ENCODE results near the gene NME9. TPM values are rescaled to one million over a fixed set of nuclear protein-coding genes. Genes with fewer than 3 reads are reported as not detected.
A peak's percentile ranks its signal among the peaks of the same experiment; 100 is the strongest.

The NME9 gene
- total and polyA plus RNA-seq, 8 donors, result 0.47 to 3.5 (median 0.85) TPM

GRCh38 chr3:138332472-138333073 lies 2.9 kb upstream of the NME9 start:
- Histone ChIP-seq H3K27me3 (no peaks in the 10 kb centered on the region), H3K4me3 (no peak overlapping the region), H3K36me3 (no peaks in the 10 kb centered on the region), H3K9me3 (no peaks in the 10 kb centered on the region), H3K4me1 (peaks cover 5 to 15% (median 12%) of the 10 kb centered on the region in 3 donors), H3K27ac (no peak overlapping the region)
- TF ChIP-seq CTCF (IDR thresholded peaks at IDR 0.05), result peak; percentile 21 to 56 (median 52)
- intact Hi-C loops (cut with DNase I), result no loop called here
- DNase-seq (no peak), ATAC-seq (peak in 1 of 4 donors; percentile 18), FAIRE-seq (no peak)
- 17 to 19% methylated on average over 4 of the region's 4 CpGs for WGBS, 2 donors

GRCh38 chr3:138331143-138331894 lies 1.7 kb upstream of the NME9 start:
- no peaks in the 10 kb centered on the region for H3K9me3 ChIP-seq
- H3K27me3 ChIP-seq, result no peaks in the 10 kb centered on the region
- DNase-seq (no peak), ATAC-seq (no peak), FAIRE-seq (no peak)
- H3K4me3 ChIP-seq, result no peak overlapping the region
- H3K4me1 ChIP-seq, result peaks cover 5 to 15% (median 12%) of the 10 kb centered on the region in 3 donors
- TF ChIP-seq CTCF (IDR thresholded peaks at IDR 0.05), result no peak
- 84% methylated on average over 6 of the region's 6 CpGs for WGBS, 2 donors
- H3K36me3 ChIP-seq, result no peaks in the 10 kb centered on the region
- intact Hi-C loops (cut with DNase I), result no loop called here
- no peak overlapping the region for H3K27ac ChIP-seq

GRCh38 chr3:138329984-138330293 lies 288 bp upstream of the NME9 start:
- intact Hi-C loops (cut with DNase I), result no loop called here
- peaks cover 2 to 13% (median 12%) of the 10 kb centered on the region in 3 donors for H3K4me1 ChIP-seq
- no peaks in the 10 kb centered on the region for H3K27me3 ChIP-seq
- FAIRE-seq (no peak), DNase-seq (no peak), ATAC-seq (no peak)
- no peaks in the 10 kb centered on the region for H3K36me3 ChIP-seq
- H3K9me3 ChIP-seq, result no peaks in the 10 kb centered on the region
- no peak for TF ChIP-seq CTCF (IDR thresholded peaks at IDR 0.05)
- peak overlapping the region in 3 of 4 donors; percentile 77 to 87 (median 80) for H3K27ac ChIP-seq
- 6 to 9% methylated on average over 7 of the region's 7 CpGs for WGBS, 2 donors
- peak overlapping the region in 3 of 4 donors; percentile 61 to 70 (median 66) for H3K4me3 ChIP-seq

GRCh38 chr3:138328341-138328740 lies 1.3 kb downstream of the NME9 start:
- intact Hi-C loops (cut with DNase I), result no loop called here
- ATAC-seq, result no peak
- 36 to 41% methylated on average over 2 of the region's 2 CpGs for WGBS, 2 donors

More at GRCh38 chr3:138328341-138328740, 1.3 kb downstream of the NME9 start:
- H3K4me3 ChIP-seq, result no peak overlapping the region
- FAIRE-seq (no peak), DNase-seq (no peak)
- TF ChIP-seq CTCF (IDR thresholded peaks at IDR 0.05), result no peak
- peaks cover 0 to 6% (median 5%) of the 10 kb centered on the region in 3 donors for H3K4me1 ChIP-seq
- no peaks in the 10 kb centered on the region for H3K36me3 ChIP-seq
- no peaks in the 10 kb centered on the region for H3K27me3 ChIP-seq
- H3K9me3 ChIP-seq, result no peaks in the 10 kb centered on the region
- H3K27ac ChIP-seq, result no peak overlapping the region
